Dedifferentiated amniotic fluid mesenchymal stem cell (primary cell): ENCODE results near the gene DAZ3.
"Not testable (repeated sequence)": the region's sequence is repeated elsewhere in the genome, so short reads cannot be mapped to it uniquely, and the experiment has no call there.

ENCODE experiments used
- DNase-seq: peaks from one replicate; pipeline ENCODE4 v3.0.0-alpha.2; 2016; ENCODE audit errors: extremely low spot score

DAZ3 gene

GRCh38 chrY:24813293-24813692 lies at the start of gene DAZ3:
Gene DAZ3 (minus strand): TSS chrY:24813393. CDS start chrY:24813185, 208 bp downstream.
- not testable (repeated sequence) for DNase-seq

GRCh38 chrY:24833619-24834018 lies 20.4 kb upstream of the DAZ3 start, which contains the start of gene DAZ4:
Gene DAZ4 (plus strand): TSS chrY:24833919. CDS start chrY:24834127, 208 bp downstream.
- DNase-seq = not testable (repeated sequence)

- not testable (repeated sequence) for DNase-seq
Measured at GRCh38 chrY:24825069-24825468, 11.9 kb upstream of the DAZ3 start.

- not testable (repeated sequence) for DNase-seq
Measured at GRCh38 chrY:24824184-24824879, 11.1 kb upstream of the DAZ3 start.

- not testable (repeated sequence) for DNase-seq
Measured at GRCh38 chrY:24821836-24822235, 8.6 kb upstream of the DAZ3 start.
